ENCODE measurements around the gene GPR162.
"Not testable (repeated sequence)": the region's sequence is repeated elsewhere in the genome, so short reads cannot be mapped to it uniquely, and the experiment has no call there.

The GPR162 gene

DNA sequence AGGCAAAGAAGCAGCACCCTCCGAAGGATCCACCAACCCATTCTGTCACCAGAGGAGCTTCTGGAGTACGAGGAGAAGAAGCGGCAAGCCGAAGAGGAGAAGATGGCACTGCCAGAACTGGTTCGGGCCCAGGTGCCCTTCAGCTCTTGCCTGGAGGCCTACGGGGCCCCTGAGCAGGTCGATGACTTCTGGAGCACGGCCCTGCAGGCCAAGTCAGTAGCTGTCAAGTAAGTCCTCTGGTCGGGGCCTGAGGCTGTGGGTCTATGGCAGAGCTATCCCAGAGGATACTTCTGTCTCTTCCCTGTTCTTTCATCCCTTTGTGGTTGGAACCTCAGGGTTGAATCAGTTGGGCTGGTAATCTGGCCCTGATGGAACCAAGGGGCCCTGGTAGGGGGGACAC lies 39.8 kb downstream of the GPR162 start:
- Mint-ChIP-seq H3K9me3 (no peaks in the 10 kb centered on the region), H3K4me1 (peaks cover 8% of the 10 kb centered on the region), H3K36me3 (ENCODE audit: low read depth) (peaks cover 45% of the 10 kb centered on the region), H3K27ac (no peak overlapping the region), H3K4me3 (no peak overlapping the region), H3K27me3 (no peaks in the 10 kb centered on the region)
- ATAC-seq (no peak), DNase-seq (no peak)

DNA sequence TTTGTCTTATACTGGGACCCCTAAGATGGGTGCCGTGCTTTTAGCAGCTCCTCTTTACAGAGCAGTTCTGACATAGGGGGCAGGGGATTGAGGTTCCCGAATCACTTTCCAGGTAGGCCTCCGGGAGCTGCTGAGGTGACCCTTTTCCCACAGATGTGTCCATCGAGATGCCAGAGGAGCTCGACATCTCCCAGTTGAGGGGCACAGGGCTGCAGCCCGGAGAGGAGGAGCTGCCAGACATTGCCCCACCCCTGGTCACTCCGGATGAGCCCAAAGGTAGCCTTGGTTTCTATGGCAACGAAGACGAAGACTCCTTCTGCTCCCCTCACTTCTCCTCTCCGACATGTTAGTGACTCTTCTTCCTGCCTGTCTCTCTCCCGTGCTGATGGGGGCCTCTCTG lies 41.4 kb downstream of the GPR162 start:
- ATAC-seq = no peak
- H3K4me1 Mint-ChIP-seq = peaks cover 17% of the 10 kb centered on the region
- no peaks in the 10 kb centered on the region for H3K9me3 Mint-ChIP-seq
- peaks cover 2% of the 10 kb centered on the region for H3K27me3 Mint-ChIP-seq
- H3K36me3 Mint-ChIP-seq (ENCODE audit: low read depth) = peaks cover 37% of the 10 kb centered on the region
- H3K27ac Mint-ChIP-seq = no peak overlapping the region
- DNase-seq = no peak
- no peak overlapping the region for H3K4me3 Mint-ChIP-seq

DNA sequence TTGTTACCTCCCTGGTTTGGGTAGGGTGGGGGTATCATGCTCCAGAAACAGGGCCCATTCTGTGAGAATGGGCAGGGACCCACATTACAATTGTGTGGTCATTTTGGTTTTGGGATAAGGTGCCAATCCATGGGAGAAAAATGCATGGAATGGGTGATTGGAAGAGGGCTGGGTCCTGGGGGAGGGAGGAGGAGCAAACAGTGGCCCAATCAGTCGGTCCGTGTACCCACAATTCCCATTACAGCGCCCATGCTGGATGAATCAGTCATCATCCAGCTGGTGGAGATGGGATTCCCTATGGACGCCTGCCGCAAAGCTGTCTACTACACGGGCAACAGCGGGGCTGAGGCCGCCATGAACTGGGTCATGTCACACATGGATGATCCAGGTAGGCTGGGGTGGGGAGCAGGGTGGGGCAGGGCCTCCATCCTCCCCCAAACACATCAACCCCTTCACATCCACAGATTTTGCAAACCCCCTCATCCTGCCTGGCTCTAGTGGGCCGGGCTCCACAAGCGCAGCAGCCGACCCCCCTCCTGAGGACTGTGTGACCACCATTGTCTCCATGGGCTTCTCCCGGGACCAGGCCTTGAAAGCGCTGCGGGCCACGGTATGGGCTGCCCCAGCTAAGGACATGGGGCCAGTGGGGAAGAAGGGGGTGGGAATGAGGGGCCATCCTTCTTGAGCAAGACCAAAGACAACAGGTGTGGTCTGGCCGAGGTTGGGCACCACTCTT lies 42.1 kb downstream of the GPR162 start:
- ATAC-seq (no peak), DNase-seq (no peak)
- H3K27me3 Mint-ChIP-seq = peaks cover 2% of the 10 kb centered on the region
- H3K4me1 Mint-ChIP-seq = peaks cover 22% of the 10 kb centered on the region
- H3K9me3 Mint-ChIP-seq = no peaks in the 10 kb centered on the region
- H3K36me3 Mint-ChIP-seq (ENCODE audit: low read depth) = peaks cover 41% of the 10 kb centered on the region
- no peak overlapping the region for H3K27ac Mint-ChIP-seq
- no peak overlapping the region for H3K4me3 Mint-ChIP-seq

DNA sequence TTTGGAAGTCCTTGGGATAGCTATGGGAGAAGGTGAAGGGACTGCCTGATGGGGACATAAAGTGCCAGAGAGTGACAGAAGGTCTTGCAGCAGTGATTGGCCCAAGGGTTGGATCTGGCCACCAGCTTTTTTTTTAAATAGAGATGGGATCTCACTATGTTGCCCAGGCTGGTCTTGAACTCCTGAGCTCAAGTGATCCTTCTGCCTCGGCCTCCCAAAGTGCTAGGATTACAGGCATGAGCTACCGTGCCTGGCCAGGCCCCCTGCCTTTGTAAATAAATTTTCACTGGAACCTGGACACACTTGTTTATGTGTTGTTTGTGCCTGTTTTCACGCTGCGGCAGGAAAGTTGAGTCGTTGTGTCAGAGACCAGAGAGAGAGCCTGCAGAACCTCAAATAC lies 43.7 kb downstream of the GPR162 start:
- DNase-seq, H3K9me3 Mint-ChIP-seq, H3K27me3 Mint-ChIP-seq, H3K27ac Mint-ChIP-seq, ATAC-seq, H3K4me3 Mint-ChIP-seq: not testable (repeated sequence)
- peaks cover 37% of the 10 kb centered on the region for H3K4me1 Mint-ChIP-seq
- H3K36me3 Mint-ChIP-seq (ENCODE audit: low read depth) = peaks cover 57% of the 10 kb centered on the region

DNA sequence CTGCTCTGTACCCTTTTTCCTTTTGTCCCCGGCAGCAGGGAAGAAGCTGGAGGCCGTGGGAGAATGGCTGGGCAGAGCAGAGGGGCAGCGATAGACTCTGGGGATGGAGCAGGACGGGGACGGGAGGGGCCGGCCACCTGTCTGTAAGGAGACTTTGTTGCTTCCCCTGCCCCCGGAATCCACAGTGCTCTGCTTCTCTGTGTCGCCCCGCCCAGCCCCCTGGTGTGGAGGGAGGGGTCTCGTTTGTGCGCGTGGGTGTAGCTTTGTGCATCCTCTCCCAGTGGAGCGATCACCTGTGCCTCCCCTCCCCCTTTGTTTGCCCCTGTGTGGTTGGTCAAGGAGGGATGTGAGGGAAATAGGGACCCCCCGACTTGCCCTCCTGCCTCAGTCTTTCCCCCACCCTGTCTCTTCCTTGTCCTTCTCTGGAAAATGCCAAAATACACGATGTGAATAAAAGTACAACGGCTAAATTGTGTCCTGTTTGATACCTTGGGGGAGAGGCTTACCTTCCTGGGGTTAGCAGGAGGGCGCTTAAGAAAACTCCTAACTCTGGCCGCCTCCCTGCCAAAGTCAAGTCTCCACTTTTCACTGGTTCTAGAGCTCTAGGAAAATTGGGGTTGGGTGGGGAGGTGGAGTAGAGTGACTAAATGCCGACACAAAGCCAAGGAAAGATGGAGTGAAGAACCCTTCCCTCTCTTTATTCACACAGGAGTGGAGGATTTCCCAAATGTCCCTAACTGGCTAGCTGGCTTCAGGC lies 44.7 kb downstream of the GPR162 start:
- Mint-ChIP-seq H3K9me3 (no peaks in the 10 kb centered on the region), H3K36me3 (ENCODE audit: low read depth) (peaks cover 58% of the 10 kb centered on the region), H3K27me3 (peaks cover 2% of the 10 kb centered on the region), H3K4me3 (peak overlapping the region; percentile 94), H3K4me1 (peaks cover 48% of the 10 kb centered on the region), H3K27ac (peak overlapping the region; percentile 31)
- ATAC-seq = no peak
- DNase-seq = peak; percentile 31

DNA sequence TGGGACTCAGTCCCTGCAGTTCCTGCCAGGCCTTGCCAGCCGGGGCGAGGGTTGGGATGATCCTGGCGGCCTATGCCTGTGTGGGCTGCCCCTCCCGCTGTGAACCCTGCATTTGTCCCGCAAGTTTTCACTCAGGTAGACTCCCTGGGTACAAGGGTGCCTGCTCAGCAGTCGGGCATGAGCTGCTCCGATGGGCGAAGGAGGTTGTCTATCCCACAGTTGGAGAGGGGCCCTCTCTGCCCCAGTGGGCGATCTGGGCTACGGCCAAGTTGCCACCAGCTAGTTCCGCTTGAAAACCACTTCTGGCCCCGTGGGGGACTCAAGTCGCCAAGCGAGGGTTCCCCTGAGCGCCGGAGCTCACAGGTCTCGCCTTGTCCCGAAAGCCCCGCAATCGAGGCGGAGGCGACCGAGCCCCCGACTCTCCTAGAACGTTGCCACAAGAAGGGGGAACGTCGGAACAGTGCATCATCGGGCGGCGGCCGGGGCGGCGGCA lies 45.3 kb downstream of the GPR162 start:
- Mint-ChIP-seq H3K27me3 (peaks cover 2% of the 10 kb centered on the region), H3K27ac (peak overlapping the region; percentile 97), H3K9me3 (no peaks in the 10 kb centered on the region), H3K4me3 (peak overlapping the region; percentile 94), H3K4me1 (peaks cover 54% of the 10 kb centered on the region), H3K36me3 (ENCODE audit: low read depth) (peaks cover 61% of the 10 kb centered on the region)
- peak; percentile 2 for ATAC-seq
- no peak for DNase-seq

DNA sequence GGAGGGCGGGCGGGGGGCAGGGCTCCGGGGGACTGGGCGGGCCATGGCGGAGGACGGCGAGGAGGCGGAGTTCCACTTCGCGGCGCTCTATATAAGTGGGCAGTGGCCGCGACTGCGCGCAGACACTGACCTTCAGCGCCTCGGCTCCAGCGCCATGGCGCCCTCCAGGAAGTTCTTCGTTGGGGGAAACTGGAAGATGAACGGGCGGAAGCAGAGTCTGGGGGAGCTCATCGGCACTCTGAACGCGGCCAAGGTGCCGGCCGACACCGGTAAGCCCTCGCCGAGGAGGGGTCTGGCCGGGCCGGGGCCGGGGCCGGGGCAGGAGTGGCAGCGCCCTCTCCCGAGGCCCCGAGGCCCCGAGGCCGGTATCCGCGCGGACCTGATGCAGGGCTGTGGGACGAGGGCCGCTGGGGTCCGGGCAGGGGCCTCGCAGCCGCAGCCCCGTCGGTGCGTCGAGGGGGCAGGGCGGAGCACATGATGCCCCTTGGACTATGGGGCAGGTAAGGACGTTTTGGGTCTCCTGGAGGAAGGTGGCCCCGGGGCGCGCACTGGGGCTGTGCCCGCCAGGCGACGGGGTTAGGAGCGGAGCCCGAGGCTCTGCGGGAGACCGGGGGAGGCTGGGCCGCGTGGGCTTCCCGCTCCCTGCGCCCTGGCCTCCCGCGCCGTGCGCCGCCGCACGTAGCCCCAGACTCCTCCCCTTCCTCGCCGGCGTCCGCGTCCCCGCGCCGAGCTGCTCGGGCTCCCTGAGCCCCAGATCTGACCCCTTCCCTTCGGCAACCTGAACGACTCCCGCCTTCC lies 46.0 kb downstream of the GPR162 start, which contains the start of gene TPI1:
TSS of gene TPI1 (plus strand) at position 119 of the 798 bp plus-strand sequence. CDS start at position 155, 36 bp downstream.
- Mint-ChIP-seq H3K36me3 (ENCODE audit: low read depth) (peaks cover 61% of the 10 kb centered on the region), H3K4me1 (peaks cover 60% of the 10 kb centered on the region), H3K27me3 (peaks cover 2% of the 10 kb centered on the region), H3K4me3 (peak within 1 kb of the TSS; percentile 94), H3K27ac (peak within 1 kb of the TSS; percentile 97), H3K9me3 (no peaks in the 10 kb centered on the region)
- ATAC-seq (peak; percentile 56), DNase-seq (peak; percentile 87)

DNA sequence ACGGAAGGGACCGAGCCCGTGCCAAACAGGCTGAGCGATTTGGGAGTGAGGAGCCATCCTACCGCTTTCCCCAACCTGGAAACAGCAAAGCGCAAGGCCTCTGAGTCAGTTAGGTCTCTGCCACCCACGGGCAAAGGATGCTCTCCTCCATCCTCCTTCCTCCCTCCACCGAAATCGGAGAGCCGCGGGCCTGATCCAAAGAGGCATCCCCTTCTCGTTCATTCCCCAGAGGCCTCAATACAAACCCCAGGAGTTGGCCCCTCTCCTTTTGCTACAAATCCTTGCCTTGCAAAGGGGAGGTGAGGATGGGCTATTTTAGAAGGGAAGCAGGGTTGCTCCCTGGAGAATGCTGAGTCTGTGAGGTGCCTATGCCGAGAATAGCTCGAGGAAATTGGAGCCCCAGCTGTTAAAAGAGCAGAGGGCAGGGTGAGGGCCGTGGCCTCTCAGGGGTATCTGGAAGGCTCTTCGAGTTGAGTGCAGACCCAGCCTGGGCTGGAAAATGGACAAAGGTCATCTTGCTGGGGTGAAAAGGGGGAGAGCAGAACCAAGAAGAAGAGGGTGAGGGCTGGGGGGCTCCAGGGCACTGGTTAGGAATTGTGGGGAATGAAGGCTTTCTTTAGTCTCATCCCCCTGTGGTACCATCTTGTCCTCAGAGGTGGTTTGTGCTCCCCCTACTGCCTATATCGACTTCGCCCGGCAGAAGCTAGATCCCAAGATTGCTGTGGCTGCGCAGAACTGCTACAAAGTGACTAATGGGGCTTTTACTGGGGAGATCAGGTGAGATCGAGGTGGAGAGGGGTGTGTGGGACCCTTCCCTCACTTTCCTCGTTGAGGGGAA lies 46.8 kb downstream of the GPR162 start:
- Mint-ChIP-seq H3K4me3 (peak overlapping the region; percentile 94), H3K9me3 (no peaks in the 10 kb centered on the region), H3K27me3 (peaks cover 2% of the 10 kb centered on the region), H3K4me1 (peaks cover 64% of the 10 kb centered on the region), H3K36me3 (ENCODE audit: low read depth) (peaks cover 59% of the 10 kb centered on the region), H3K27ac (peak overlapping the region; percentile 97)
- DNase-seq = no peak
- ATAC-seq = no peak

DNA sequence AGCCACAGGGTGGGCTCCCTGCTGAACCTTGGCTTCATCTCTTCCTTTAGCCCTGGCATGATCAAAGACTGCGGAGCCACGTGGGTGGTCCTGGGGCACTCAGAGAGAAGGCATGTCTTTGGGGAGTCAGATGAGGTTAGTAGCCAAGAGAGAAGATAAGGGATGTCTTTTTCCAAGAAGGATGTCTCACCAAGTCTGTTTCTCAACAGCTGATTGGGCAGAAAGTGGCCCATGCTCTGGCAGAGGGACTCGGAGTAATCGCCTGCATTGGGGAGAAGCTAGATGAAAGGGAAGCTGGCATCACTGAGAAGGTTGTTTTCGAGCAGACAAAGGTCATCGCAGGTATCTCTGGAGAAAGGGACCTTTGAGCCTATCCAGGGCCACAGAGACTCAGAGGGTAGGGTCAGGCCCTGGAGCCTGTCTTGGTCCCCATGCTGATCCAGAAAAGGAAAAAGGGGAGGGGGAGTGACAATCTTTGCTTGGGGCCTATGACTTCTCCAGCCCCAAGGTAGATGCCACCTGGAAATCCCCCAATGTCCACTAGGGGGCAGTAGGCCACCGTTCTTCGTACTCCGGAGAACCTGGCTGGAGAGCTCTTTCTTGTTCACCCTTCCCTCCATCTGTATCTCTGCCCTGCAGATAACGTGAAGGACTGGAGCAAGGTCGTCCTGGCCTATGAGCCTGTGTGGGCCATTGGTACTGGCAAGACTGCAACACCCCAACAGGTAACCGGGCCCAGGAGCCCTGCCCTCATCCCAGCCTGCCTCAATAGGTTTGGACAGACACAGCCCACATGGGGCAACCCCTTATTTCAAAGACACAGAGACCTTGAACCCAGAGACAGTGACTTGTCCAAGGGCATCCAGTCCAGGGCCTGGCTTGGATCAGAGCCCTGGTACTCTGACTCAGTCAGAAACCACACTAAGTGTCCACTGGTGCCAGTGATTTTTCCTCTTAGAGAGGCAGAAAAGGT lies 47.7 kb downstream of the GPR162 start:
- ATAC-seq (no peak), DNase-seq (peak; percentile 83)
- Mint-ChIP-seq H3K27me3 (peaks cover 2% of the 10 kb centered on the region), H3K4me3 (peak overlapping the region; percentile 94), H3K9me3 (no peaks in the 10 kb centered on the region), H3K4me1 (peaks cover 68% of the 10 kb centered on the region), H3K27ac (peak overlapping the region; percentile 97), H3K36me3 (ENCODE audit: low read depth) (peaks cover 57% of the 10 kb centered on the region)

DNA sequence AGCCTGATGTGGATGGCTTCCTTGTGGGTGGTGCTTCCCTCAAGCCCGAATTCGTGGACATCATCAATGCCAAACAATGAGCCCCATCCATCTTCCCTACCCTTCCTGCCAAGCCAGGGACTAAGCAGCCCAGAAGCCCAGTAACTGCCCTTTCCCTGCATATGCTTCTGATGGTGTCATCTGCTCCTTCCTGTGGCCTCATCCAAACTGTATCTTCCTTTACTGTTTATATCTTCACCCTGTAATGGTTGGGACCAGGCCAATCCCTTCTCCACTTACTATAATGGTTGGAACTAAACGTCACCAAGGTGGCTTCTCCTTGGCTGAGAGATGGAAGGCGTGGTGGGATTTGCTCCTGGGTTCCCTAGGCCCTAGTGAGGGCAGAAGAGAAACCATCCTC lies 48.7 kb downstream of the GPR162 start:
- not testable (repeated sequence) for H3K27me3 Mint-ChIP-seq, H3K9me3 Mint-ChIP-seq, ATAC-seq, DNase-seq
- Mint-ChIP-seq H3K36me3 (ENCODE audit: low read depth) (peaks cover 60% of the 10 kb centered on the region), H3K4me3 (peak overlapping the region; percentile 94), H3K4me1 (peaks cover 71% of the 10 kb centered on the region), H3K27ac (peak overlapping the region; percentile 86)

DNA sequence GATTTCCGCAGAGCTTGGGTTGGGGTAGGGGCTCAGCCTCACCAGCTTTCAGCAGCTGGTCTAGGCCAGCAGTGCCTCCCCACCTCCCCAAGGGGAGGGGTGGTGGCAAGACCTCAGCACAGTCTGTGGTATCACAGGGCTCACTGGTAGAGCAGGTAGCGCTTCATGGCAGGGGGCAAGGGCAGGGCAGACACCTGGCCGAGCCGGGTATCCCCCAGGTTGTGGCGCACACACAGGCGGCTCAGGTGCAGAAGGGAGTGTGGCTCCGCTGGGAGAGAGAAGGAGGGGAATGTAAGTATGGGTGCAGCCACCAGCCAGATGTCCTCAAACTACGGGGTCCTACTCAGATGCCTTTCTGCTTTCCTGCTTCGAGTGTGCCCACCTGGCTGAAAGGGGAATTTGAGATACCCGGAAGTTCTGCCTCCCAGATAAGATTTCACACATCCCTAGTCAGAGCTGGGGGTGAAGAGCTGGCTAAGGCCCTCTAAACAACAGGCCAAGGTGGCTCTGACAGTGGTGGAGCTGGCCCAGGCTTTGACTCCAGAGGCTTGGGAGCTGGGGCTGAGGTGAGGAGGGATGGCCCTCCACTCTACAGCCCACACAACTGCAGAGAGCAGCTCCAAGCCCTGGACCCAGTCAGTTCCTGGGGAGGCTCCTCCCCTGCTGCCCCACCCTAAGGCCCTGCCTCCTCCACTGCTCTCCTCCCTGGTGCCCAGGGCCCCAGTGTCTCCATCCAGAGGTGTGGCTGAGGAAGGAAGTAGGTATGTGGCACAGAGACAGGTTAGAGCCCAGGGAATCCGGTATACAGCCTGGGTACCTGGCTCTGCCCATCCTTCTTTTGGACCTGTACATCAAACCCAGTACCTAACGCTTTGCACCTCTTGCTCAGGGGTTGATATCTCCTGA lies 49.7 kb downstream of the GPR162 start:
- peaks cover 64% of the 10 kb centered on the region for H3K4me1 Mint-ChIP-seq
- peak overlapping the region; percentile 86 for H3K27ac Mint-ChIP-seq
- DNase-seq = peak; percentile 61
- peaks cover 2% of the 10 kb centered on the region for H3K27me3 Mint-ChIP-seq
- H3K4me3 Mint-ChIP-seq = peak overlapping the region; percentile 94
- peaks cover 62% of the 10 kb centered on the region for H3K36me3 Mint-ChIP-seq (ENCODE audit: low read depth)
- H3K9me3 Mint-ChIP-seq = no peaks in the 10 kb centered on the region
- peak; percentile 31 for ATAC-seq

Measured in activated naive CD8-positive, alpha-beta T cell treated with anti-CD3 and anti-CD28 coated beads, Interleukin-2, amount 50 U/mL, for 24 hours (primary cell).